Measurements from ENCODE around the gene NRL. TPM values are rescaled to one million over a fixed set of nuclear protein-coding genes. Genes with fewer than 3 reads are reported as not detected.

Gene NRL
- total and polyA plus RNA-seq, 2 donors (not counting 3 experiments of a cell fraction or from before 2014, with no cell fraction given), result 0.71 to 1.1 TPM

GRCh38 chr14:24129410-24129998 is 14.8 kb upstream of the NRL start:
- ChIA-PET CTCF (interaction anchor here (0.6 kb wide), 1 partner anchor 99 kb away, joined by 3 read pairs; no protein-coding TSS in a partner anchor), POLR2A (interaction anchor here (0.6 to 1.1 kb wide), 2 partner anchors 14 to 814 kb away, joined by 4 read pairs; no protein-coding TSS in a partner anchor)
- Histone ChIP-seq H3K36me3 (ENCODE audit: control insufficient read depth in 2 of 2, extremely low read depth in 1 of 2, insufficient read depth in 2 of 2, low read length in 2 of 2) (no peaks in the 10 kb centered on the region), H4K20me1 (replicated peaks; ENCODE audit: control insufficient read depth, extremely low read depth, insufficient read depth, low read length) (no peaks in the 10 kb centered on the region), H3K9ac (replicated peaks; ENCODE audit: extremely low read depth, insufficient read depth, low read length) (no peak overlapping the region), H3K9me3 (replicated peaks; ENCODE audit: control insufficient read depth, insufficient read depth, low read length) (no peaks in the 10 kb centered on the region), H3K4me1 (ENCODE audit: control insufficient read depth, extremely low read depth, insufficient read depth, low read length) (no peaks in the 10 kb centered on the region), H3K27me3 (ENCODE audit: control insufficient read depth in 2 of 2, insufficient read depth in 2 of 2, low read length in 2 of 2) (no peaks in the 10 kb centered on the region), H3K4me3 (replicated peaks in 1 of 3; ENCODE audit: insufficient read depth in 1 of 3, low read depth in 1 of 3, low read length in 3 of 3) (no peak overlapping the region), H2AFZ (ENCODE audit: low read depth, low read length) (no peak overlapping the region), H3K27ac (ENCODE audit: insufficient read depth, low read depth, low read length) (no peak overlapping the region), H3K79me2 (ENCODE audit: control insufficient read depth, insufficient read depth, low read length) (no peaks in the 10 kb centered on the region), H3K9me1 (replicated peaks; ENCODE audit: control insufficient read depth, extremely low read depth, insufficient read depth, low read length) (no peaks in the 10 kb centered on the region), H3K4me2 (ENCODE audit: insufficient read depth, low read length) (no peak overlapping the region)
- intact Hi-C loops (cut with micrococcal nuclease), result no loop called here
- TF ChIP-seq MYC (IDR thresholded peaks at IDR 0.05; ENCODE audit: low read depth, low read length) (no peak), CTCF (IDR thresholded peaks at IDR 0.05; ENCODE audit: extremely low read depth in 1 of 2, insufficient read depth in 1 of 2, low read depth in 1 of 2, low read length in 2 of 2) (no peak), POLR2AphosphoS5 (IDR thresholded peaks at IDR 0.05; ENCODE audit: insufficient read depth, low read depth, low read length) (no peak), GATA2 (IDR thresholded peaks at IDR 0.05; ENCODE audit: insufficient read depth, insufficient read length, low read depth, low read length) (no peak), MAX (IDR thresholded peaks at IDR 0.05; ENCODE audit: insufficient read depth, insufficient read length) (no peak), FOS (IDR thresholded peaks at IDR 0.05; ENCODE audit: borderline replicate concordance, insufficient read depth, low read length) (no peak), JUN (IDR thresholded peaks at IDR 0.05; ENCODE audit: borderline replicate concordance, insufficient read depth, insufficient read length, low read depth) (no peak), POLR2A (IDR thresholded peaks at IDR 0.05; ENCODE audit: low read depth, low read length) (no peak), EZH2 (IDR thresholded peaks at IDR 0.05; ENCODE audit: borderline replicate concordance, low read depth, low read length, severe bottlenecking) (no peak)
- no TSS peak for BruUV-seq (replicated peaks)
- dilution Hi-C loops (cut with MboI; ENCODE audit: extremely low pct_ligation_motif_present, low sequenced_read_pairs), result no loop called here
- DNase-seq (ENCODE audit: low read depth, low spot score) (no peak), FAIRE-seq (no peak)

Measured in endothelial cell of umbilical vein (primary cell).